PC-9 (cell line): ENCODE data around the gene ATP11C. TPM values are rescaled to one million over a fixed set of nuclear protein-coding genes. Genes with fewer than 3 reads are reported as not detected.
A peak's percentile ranks its signal among the peaks of the same experiment; 100 is the strongest.

Experiments used
- BruUV-seq: library from RNA; stranded (reverse); fragments of 400-500 nt; replicated peaks from 2 replicates; lab custom pipeline; 2021; lab: Mats Ljungman, UMichigan
- CTCF ChIA-PET: fragments of 300-600 bp; sonication (Branson Sonifier 250); formaldehyde crosslinking; loops from one replicate; lab custom pipeline; 2022; ENCODE audit warnings: antibody characterized with exemption; lab: Charles Lee
- POLR2A ChIA-PET: fragments of 300-600 bp; sonication (Branson Sonifier 250); formaldehyde crosslinking; loops from one replicate; lab custom pipeline; 2022; ENCODE audit warnings: antibody characterized with exemption; ENCODE audit not compliant: unreplicated experiment; lab: Charles Lee
- DNase-seq, 2 experiments: peaks; one replicate each; pipeline versions ENCODE4 v3.0.0 to v3.0.0-alpha.2; 2015 to 2022; ENCODE audit warnings: mixed read lengths in 1 of 2
- H2AFZ ChIP-seq: fragments of 200-600 bp; sonication (generic); 2 replicates; pipeline ENCODE4 v1.8.1; 2017; ENCODE audit warnings: antibody characterized with exemption
- H3F3A ChIP-seq: fragments of 200-600 bp; sonication (generic); 2 replicates; pipeline ENCODE4 v1.8.1; 2017; ENCODE audit warnings: antibody characterized with exemption, mild to moderate bottlenecking, low read depth; ENCODE audit not compliant: insufficient read depth
- H3K27ac ChIP-seq: fragments of 200-600 bp; sonication (generic); 2 replicates; pipeline ENCODE4 v1.6.1; 2016; ENCODE audit warnings: mixed run types
- H3K27me3 ChIP-seq: fragments of 200-600 bp; sonication (generic); 2 replicates; pipeline ENCODE4 v1.6.1; 2016; ENCODE audit warnings: low read depth, mixed run types; ENCODE audit not compliant: insufficient read depth
- H3K36me3 ChIP-seq: fragments of 200-600 bp; sonication (generic); 2 replicates; pipeline ENCODE4 v1.6.1; 2016; ENCODE audit warnings: low read depth, mixed run types
- H3K4me1 ChIP-seq: fragments of 200-600 bp; sonication (generic); replicated peaks from 2 replicates; pipeline ENCODE4 v1.6.1; 2016; ENCODE audit warnings: mixed run types; ENCODE audit not compliant: insufficient read depth
- H3K4me2 ChIP-seq: fragments of 200-600 bp; sonication (generic); 2 replicates; pipeline ENCODE4 v1.6.1; 2017; ENCODE audit warnings: mixed run types
- H3K4me3 ChIP-seq: fragments of 200-600 bp; sonication (generic); 2 replicates; pipeline ENCODE4 v1.6.1; 2016; ENCODE audit warnings: mixed run types
- H3K79me2 ChIP-seq: fragments of 200-600 bp; sonication (generic); 2 replicates; pipeline ENCODE4 v1.6.1; 2017; ENCODE audit warnings: low read depth, mixed run types
- H3K9me2 ChIP-seq: fragments of 200-600 bp; sonication (generic); 2 replicates; pipeline ENCODE4 v1.8.1; 2017; ENCODE audit warnings: mild to moderate bottlenecking; ENCODE audit not compliant: insufficient read depth
- H3K9me3 ChIP-seq: fragments of 200-600 bp; sonication (generic); 2 replicates; pipeline ENCODE4 v1.8.1; 2016; ENCODE audit warnings: low read depth; ENCODE audit not compliant: insufficient read depth
- H4K20me1 ChIP-seq: fragments of 200-600 bp; sonication (generic); 2 replicates; pipeline ENCODE4 v1.8.1; 2017; ENCODE audit not compliant: insufficient read depth
- EZH2 ChIP-seq: fragments of 200-600 bp; sonication (generic); IDR thresholded peaks from 2 replicates; pipeline ENCODE4 v1.8.0; 2017; ENCODE audit warnings: antibody characterized with exemption, low read depth
- intact Hi-C: fragments of 100-400 bp; cut with micrococcal nuclease; formaldehyde crosslinking; loops from one replicate; pipeline ENCODE4 v1.10.0; 2022; ENCODE audit not compliant: unreplicated experiment
- total RNA-seq: library from RNA; stranded (reverse); gene quantifications from 2 replicates; pipeline ENCODE4 v1.2.3, GENCODE V29; 2021
- TF ChIP-seq, protein P1 (sequence below): fragments of 200-600 bp; sonication (generic); conservative IDR thresholded peaks from 2 replicates; pipeline ENCODE4 v1.6.1; 2017; ENCODE audit warnings: mixed run types, antibody characterized with exemption, mild to moderate bottlenecking, moderate library complexity

ATP11C gene
- total RNA-seq, 1 experiment from 2014 or later = 13.0 TPM

DNA sequence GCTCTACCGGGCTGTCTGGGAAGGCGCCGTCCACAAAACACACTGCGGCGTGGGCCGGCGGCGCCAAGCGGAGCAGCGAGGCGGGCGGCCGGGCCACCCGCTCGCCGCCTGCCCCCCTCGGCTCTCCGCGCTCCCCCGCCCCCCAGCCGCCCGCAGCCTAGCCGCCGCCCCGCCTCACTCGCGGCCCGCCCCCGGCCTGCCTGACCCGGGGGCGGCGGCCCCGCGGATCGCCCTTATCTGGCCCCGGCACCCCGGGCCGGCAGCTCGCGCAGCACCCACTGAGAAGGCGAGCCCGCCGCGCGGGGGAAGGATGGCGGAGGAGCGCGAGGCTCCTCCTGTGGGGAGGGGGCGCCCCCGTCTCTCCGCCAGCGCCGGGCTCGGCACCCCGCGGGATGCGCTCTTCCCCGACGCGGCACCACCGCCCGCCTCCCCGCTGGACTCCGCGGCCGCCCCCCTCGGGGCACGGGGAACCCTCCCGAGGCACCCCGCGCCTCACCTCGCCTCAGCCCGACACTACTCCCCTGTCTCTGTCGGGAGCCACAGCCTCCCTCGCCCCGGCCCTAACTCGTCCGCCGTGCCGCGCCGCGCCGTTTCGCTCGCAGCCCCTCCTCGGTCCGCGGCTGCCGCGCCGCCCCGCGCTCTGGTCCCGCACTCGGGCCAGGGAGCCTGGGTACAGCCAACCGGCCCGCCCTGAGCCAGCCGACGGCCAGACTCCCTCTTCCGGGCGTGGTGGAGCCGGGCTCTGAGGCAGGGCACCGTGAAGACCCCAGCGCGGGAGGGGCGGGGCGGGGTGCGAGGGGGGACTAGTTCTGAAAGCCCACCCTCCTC lies 566 bp downstream of the ATP11C start:
- no peaks in the 10 kb centered on the region for H3K9me2 ChIP-seq
- no peaks in the 10 kb centered on the region for H3K79me2 ChIP-seq
- TF ChIP-seq, protein P1, sequence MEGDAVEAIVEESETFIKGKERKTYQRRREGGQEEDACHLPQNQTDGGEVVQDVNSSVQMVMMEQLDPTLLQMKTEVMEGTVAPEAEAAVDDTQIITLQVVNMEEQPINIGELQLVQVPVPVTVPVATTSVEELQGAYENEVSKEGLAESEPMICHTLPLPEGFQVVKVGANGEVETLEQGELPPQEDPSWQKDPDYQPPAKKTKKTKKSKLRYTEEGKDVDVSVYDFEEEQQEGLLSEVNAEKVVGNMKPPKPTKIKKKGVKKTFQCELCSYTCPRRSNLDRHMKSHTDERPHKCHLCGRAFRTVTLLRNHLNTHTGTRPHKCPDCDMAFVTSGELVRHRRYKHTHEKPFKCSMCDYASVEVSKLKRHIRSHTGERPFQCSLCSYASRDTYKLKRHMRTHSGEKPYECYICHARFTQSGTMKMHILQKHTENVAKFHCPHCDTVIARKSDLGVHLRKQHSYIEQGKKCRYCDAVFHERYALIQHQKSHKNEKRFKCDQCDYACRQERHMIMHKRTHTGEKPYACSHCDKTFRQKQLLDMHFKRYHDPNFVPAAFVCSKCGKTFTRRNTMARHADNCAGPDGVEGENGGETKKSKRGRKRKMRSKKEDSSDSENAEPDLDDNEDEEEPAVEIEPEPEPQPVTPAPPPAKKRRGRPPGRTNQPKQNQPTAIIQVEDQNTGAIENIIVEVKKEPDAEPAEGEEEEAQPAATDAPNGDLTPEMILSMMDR = no peak
- TF ChIP-seq EZH2 = no peak
- peak overlapping the region; percentile 74 for H3K4me3 ChIP-seq
- no peaks in the 10 kb centered on the region for H4K20me1 ChIP-seq
- H3K36me3 ChIP-seq = no peaks in the 10 kb centered on the region
- 0 out of 2 replicates have a peak overlapping the region, but pooled peaks have one; percentile 16 for H3K27ac ChIP-seq
- BruUV-seq = no TSS peak
- intact Hi-C loops = loop anchor here (2.0 to 10.0 kb wide), 2 partner anchors 117 to 193 kb away; no protein-coding TSS in a partner anchor
- H3K4me1 ChIP-seq = 0 out of 2 replicates have a peak, but pooled peaks cover 6% of the 10 kb centered on the region
- ChIA-PET CTCF (no interaction called here), POLR2A (interaction anchor here (0.9 kb wide), 1 partner anchor 10 kb away, joined by 8 read pairs; no protein-coding TSS in a partner anchor)
- peaks cover 6% of the 10 kb centered on the region; the same call in 1 of the 2 replicates for H3F3A ChIP-seq
- no peaks in the 10 kb centered on the region for H3K27me3 ChIP-seq
- H3K9me3 ChIP-seq = no peaks in the 10 kb centered on the region
- peak in 1 of 2 experiments; percentile 38 for DNase-seq
- peak overlapping the region; percentile 95 for H2AFZ ChIP-seq
- H3K4me2 ChIP-seq = peak overlapping the region; percentile 88

GRCh38 chrX:139931646-139932072 lies 1.2 kb downstream of the ATP11C start:
- H3K79me2 ChIP-seq = no peaks in the 10 kb centered on the region
- peak overlapping the region; percentile 83 for H3K4me2 ChIP-seq
- H3K4me1 ChIP-seq = 0 out of 2 replicates have a peak, but pooled peaks cover 6% of the 10 kb centered on the region
- no peak overlapping the region for H3K27ac ChIP-seq
- H2AFZ ChIP-seq = peak overlapping the region; percentile 91
- peak overlapping the region; percentile 74 for H3K4me3 ChIP-seq
- no peaks in the 10 kb centered on the region for H3K9me3 ChIP-seq
- intact Hi-C loops = loop anchor here (2.0 to 10.0 kb wide), 3 partner anchors 41 to 193 kb away; no protein-coding TSS in a partner anchor
- CTCF ChIA-PET = no interaction called here
- H4K20me1 ChIP-seq = no peaks in the 10 kb centered on the region
- no peaks in the 10 kb centered on the region for H3K27me3 ChIP-seq
- H3K9me2 ChIP-seq = no peaks in the 10 kb centered on the region
- peaks cover 6% of the 10 kb centered on the region; the same call in 1 of the 2 replicates for H3F3A ChIP-seq
- no peak for DNase-seq
- no peaks in the 10 kb centered on the region for H3K36me3 ChIP-seq
- no TSS peak for BruUV-seq
- TF ChIP-seq, protein P1 = no peak
- no peak for TF ChIP-seq EZH2
- POLR2A ChIA-PET = no interaction called here

- H2AFZ ChIP-seq = peak overlapping the region; percentile 91
- 0 out of 2 replicates have a peak, but pooled peaks cover 6% of the 10 kb centered on the region for H3K4me1 ChIP-seq
- H3K27me3 ChIP-seq = no peaks in the 10 kb centered on the region
- H3K9me3 ChIP-seq = no peaks in the 10 kb centered on the region
- H3K36me3 ChIP-seq = no peaks in the 10 kb centered on the region
- peak in 1 of 2 experiments; percentile 9 for DNase-seq
- TF ChIP-seq, protein P1 = no peak
- TF ChIP-seq EZH2 = no peak
- peak overlapping the region; percentile 74 for H3K4me3 ChIP-seq
- H3K4me2 ChIP-seq = peak overlapping the region; percentile 83
- no peaks in the 10 kb centered on the region for H3K9me2 ChIP-seq
- H3K27ac ChIP-seq = no peak overlapping the region
- H3F3A ChIP-seq = peaks cover 6% of the 10 kb centered on the region; the same call in 1 of the 2 replicates
- H3K79me2 ChIP-seq = no peaks in the 10 kb centered on the region
- CTCF ChIA-PET = no interaction called here
- intact Hi-C loops = loop anchor here (2.0 to 10.0 kb wide), 2 partner anchors 40 to 116 kb away; no protein-coding TSS in a partner anchor
- no peaks in the 10 kb centered on the region for H4K20me1 ChIP-seq
- POLR2A ChIA-PET = no interaction called here
- BruUV-seq = TSS peak; percentile 44
These were observed 1.8 kb downstream of the ATP11C start for GRCh38 chrX:139930916-139931645.
